ENCODE results near the gene NUAK2.

Gene NUAK2

GRCh38 chr1:205330150-205330549 lies 8.6 kb upstream of the NUAK2 start:
- peaks cover 10% of the 10 kb centered on the region for H3K27me3 ChIP-seq (ENCODE audit: insufficient read depth, low read length)
- no peak for TF ChIP-seq CTCF (IDR thresholded peaks at IDR 0.05; ENCODE audit: low read length)
- no peak for TF ChIP-seq EZH2 (IDR thresholded peaks at IDR 0.05; ENCODE audit: borderline replicate concordance, low read length)
- peaks cover 3% of the 10 kb centered on the region for H3K4me1 ChIP-seq (ENCODE audit: insufficient read depth, low read length, severe bottlenecking)

GRCh38 chr1:205329719-205330118 lies 8.2 kb upstream of the NUAK2 start:
- Histone ChIP-seq H3K4me1 (ENCODE audit: insufficient read depth, low read length, severe bottlenecking) (peaks cover 7% of the 10 kb centered on the region), H2AFZ (ENCODE audit: low read length) (no peak overlapping the region), H3K9me3 (ENCODE audit: low read length) (no peaks in the 10 kb centered on the region), H3K9me2 (ENCODE audit: low read depth, low read length) (no peaks in the 10 kb centered on the region), H3K36me3 (ENCODE audit: insufficient read depth, low read length) (no peaks in the 10 kb centered on the region), H3K27ac (ENCODE audit: low read depth, low read length, poor library complexity, severe bottlenecking) (no peak overlapping the region), H4K20me1 (ENCODE audit: insufficient read depth, low read length) (no peaks in the 10 kb centered on the region), H3K79me2 (ENCODE audit: insufficient read depth, low read length) (no peaks in the 10 kb centered on the region), H3F3A (ENCODE audit: insufficient read depth, low read length) (no peaks in the 10 kb centered on the region), H3K4me2 (ENCODE audit: low read length) (no peak overlapping the region), H3K9ac (ENCODE audit: low read length) (no peak overlapping the region), H3K4me3 (ENCODE audit: low read depth, low read length, poor library complexity, severe bottlenecking) (no peak overlapping the region), H3K27me3 (ENCODE audit: insufficient read depth, low read length) (peaks cover 10% of the 10 kb centered on the region)
- no peak for TF ChIP-seq EZH2 (IDR thresholded peaks at IDR 0.05; ENCODE audit: borderline replicate concordance, low read length)

More at GRCh38 chr1:205330150-205330549, 8.6 kb upstream of the NUAK2 start:
- no peak overlapping the region for H2AFZ ChIP-seq (ENCODE audit: low read length)
- H3K9me3 ChIP-seq (ENCODE audit: low read length), result no peaks in the 10 kb centered on the region
- no peaks in the 10 kb centered on the region for H3F3A ChIP-seq (ENCODE audit: insufficient read depth, low read length)
- H3K9me2 ChIP-seq (ENCODE audit: low read depth, low read length), result no peaks in the 10 kb centered on the region
- H3K27ac ChIP-seq (ENCODE audit: low read depth, low read length, poor library complexity, severe bottlenecking), result no peak overlapping the region
- H3K79me2 ChIP-seq (ENCODE audit: insufficient read depth, low read length), result no peaks in the 10 kb centered on the region
- H3K36me3 ChIP-seq (ENCODE audit: insufficient read depth, low read length), result no peaks in the 10 kb centered on the region
- no peak overlapping the region for H3K4me3 ChIP-seq (ENCODE audit: low read depth, low read length, poor library complexity, severe bottlenecking)
- no peaks in the 10 kb centered on the region for H4K20me1 ChIP-seq (ENCODE audit: insufficient read depth, low read length)
- no peak overlapping the region for H3K9ac ChIP-seq (ENCODE audit: low read length)
- no peak overlapping the region for H3K4me2 ChIP-seq (ENCODE audit: low read length)

GRCh38 chr1:205328476-205328875 lies 6.9 kb upstream of the NUAK2 start:
- TF ChIP-seq CTCF (IDR thresholded peaks at IDR 0.05; ENCODE audit: low read length) (no peak), EZH2 (IDR thresholded peaks at IDR 0.05; ENCODE audit: borderline replicate concordance, low read length) (no peak)
- H3K36me3 ChIP-seq (ENCODE audit: insufficient read depth, low read length), result no peaks in the 10 kb centered on the region
- no peak overlapping the region for H3K4me3 ChIP-seq (ENCODE audit: low read depth, low read length, poor library complexity, severe bottlenecking)
- H2AFZ ChIP-seq (ENCODE audit: low read length), result no peak overlapping the region
- H3K79me2 ChIP-seq (ENCODE audit: insufficient read depth, low read length), result no peaks in the 10 kb centered on the region
- no peak overlapping the region for H3K4me2 ChIP-seq (ENCODE audit: low read length)
- H3K27ac ChIP-seq (ENCODE audit: low read depth, low read length, poor library complexity, severe bottlenecking), result no peak overlapping the region
- no peaks in the 10 kb centered on the region for H3F3A ChIP-seq (ENCODE audit: insufficient read depth, low read length)
- H4K20me1 ChIP-seq (ENCODE audit: insufficient read depth, low read length), result no peaks in the 10 kb centered on the region
- peaks cover 10% of the 10 kb centered on the region for H3K27me3 ChIP-seq (ENCODE audit: insufficient read depth, low read length)
- H3K9me3 ChIP-seq (ENCODE audit: low read length), result no peaks in the 10 kb centered on the region
- H3K9me2 ChIP-seq (ENCODE audit: low read depth, low read length), result no peaks in the 10 kb centered on the region
- H3K9ac ChIP-seq (ENCODE audit: low read length), result no peak overlapping the region
- H3K4me1 ChIP-seq (ENCODE audit: insufficient read depth, low read length, severe bottlenecking), result peaks cover 7% of the 10 kb centered on the region

- H3K9me2 ChIP-seq (ENCODE audit: low read depth, low read length), result no peaks in the 10 kb centered on the region
- H3K36me3 ChIP-seq (ENCODE audit: insufficient read depth, low read length), result no peaks in the 10 kb centered on the region
- no peaks in the 10 kb centered on the region for H3K9me3 ChIP-seq (ENCODE audit: low read length)
- no peaks in the 10 kb centered on the region for H3F3A ChIP-seq (ENCODE audit: insufficient read depth, low read length)
- TF ChIP-seq CTCF (IDR thresholded peaks at IDR 0.05; ENCODE audit: low read length) (no peak), EZH2 (IDR thresholded peaks at IDR 0.05; ENCODE audit: borderline replicate concordance, low read length) (no peak)
- no peak overlapping the region for H3K4me2 ChIP-seq (ENCODE audit: low read length)
- H3K79me2 ChIP-seq (ENCODE audit: insufficient read depth, low read length), result no peaks in the 10 kb centered on the region
- H3K4me3 ChIP-seq (ENCODE audit: low read depth, low read length, poor library complexity, severe bottlenecking), result no peak overlapping the region
- no peak overlapping the region for H2AFZ ChIP-seq (ENCODE audit: low read length)
- no peak overlapping the region for H3K27ac ChIP-seq (ENCODE audit: low read depth, low read length, poor library complexity, severe bottlenecking)
- no peaks in the 10 kb centered on the region for H4K20me1 ChIP-seq (ENCODE audit: insufficient read depth, low read length)
- peaks cover 11% of the 10 kb centered on the region for H3K4me1 ChIP-seq (ENCODE audit: insufficient read depth, low read length, severe bottlenecking)
- no peak overlapping the region for H3K9ac ChIP-seq (ENCODE audit: low read length)
- peaks cover 10% of the 10 kb centered on the region for H3K27me3 ChIP-seq (ENCODE audit: insufficient read depth, low read length)
Measured at GRCh38 chr1:205326812-205327466, 5.4 kb upstream of the NUAK2 start.

Data from OCI-LY1 (cell line).